HL-60 (cell line): ENCODE measurements around the gene IL31RA.

Source experiments
- DNase-seq, 2 experiments: peaks; one replicate each; pipeline ENCODE4 v3.0.0-alpha.2; 2010 to 2020; ENCODE audit warnings: low read depth in 1 of 2, low spot score in 1 of 2
- H3K27ac ChIP-seq: fragments of 250-450 bp; sonication (Bioruptor Pico); replicated peaks from 2 replicates; pipeline ENCODE4 v1.5.1; 2020; ENCODE audit warnings: mild to moderate bottlenecking, moderate library complexity
- H3K27me3 ChIP-seq: fragments of 250-450 bp; sonication (Bioruptor Pico); 2 replicates; pipeline ENCODE4 v1.5.1; 2021; ENCODE audit warnings: mild to moderate bottlenecking, moderate library complexity; ENCODE audit not compliant: insufficient read depth, poor library complexity, severe bottlenecking
- H3K4me3 ChIP-seq: replicated peaks from 2 replicates; pipeline ENCODE4 v1.5.1; 2011; ENCODE audit warnings: mild to moderate bottlenecking, control low read depth, low read length; ENCODE audit not compliant: insufficient read depth
- GABPA ChIP-seq: IDR thresholded peaks from 2 replicates; pipeline ENCODE4 v1.6.1; 2012; ENCODE audit warnings: low read depth
- POLR2AphosphoS5 ChIP-seq: IDR thresholded peaks from 2 replicates; pipeline ENCODE4 v1.6.1; 2012; ENCODE audit warnings: low read depth
- REST ChIP-seq: IDR thresholded peaks from 2 replicates; pipeline ENCODE4 v1.6.1; 2012; ENCODE audit warnings: low read depth; ENCODE audit not compliant: insufficient replicate concordance
- SPI1 ChIP-seq: IDR thresholded peaks from 2 replicates; pipeline ENCODE4 v1.6.1; 2012; ENCODE audit warnings: low read depth, mild to moderate bottlenecking, borderline replicate concordance
- TF ChIP-seq, protein P1 (sequence below): IDR thresholded peaks from one replicate; pipeline ENCODE4 v1.5.1; 2011; ENCODE audit warnings: low read length, control low read depth, inconsistent platforms; ENCODE audit not compliant: insufficient read depth

IL31RA gene

GRCh38 chr5:55911784-55912653 is 60.9 kb downstream of the IL31RA start:
- Histone ChIP-seq H3K4me3 (no peak overlapping the region), H3K27me3 (no peaks in the 10 kb centered on the region), H3K27ac (no peak overlapping the region)
- TF ChIP-seq SPI1 (no peak), GABPA (no peak), REST (no peak), POLR2AphosphoS5 (no peak)
- TF ChIP-seq, protein P1, sequence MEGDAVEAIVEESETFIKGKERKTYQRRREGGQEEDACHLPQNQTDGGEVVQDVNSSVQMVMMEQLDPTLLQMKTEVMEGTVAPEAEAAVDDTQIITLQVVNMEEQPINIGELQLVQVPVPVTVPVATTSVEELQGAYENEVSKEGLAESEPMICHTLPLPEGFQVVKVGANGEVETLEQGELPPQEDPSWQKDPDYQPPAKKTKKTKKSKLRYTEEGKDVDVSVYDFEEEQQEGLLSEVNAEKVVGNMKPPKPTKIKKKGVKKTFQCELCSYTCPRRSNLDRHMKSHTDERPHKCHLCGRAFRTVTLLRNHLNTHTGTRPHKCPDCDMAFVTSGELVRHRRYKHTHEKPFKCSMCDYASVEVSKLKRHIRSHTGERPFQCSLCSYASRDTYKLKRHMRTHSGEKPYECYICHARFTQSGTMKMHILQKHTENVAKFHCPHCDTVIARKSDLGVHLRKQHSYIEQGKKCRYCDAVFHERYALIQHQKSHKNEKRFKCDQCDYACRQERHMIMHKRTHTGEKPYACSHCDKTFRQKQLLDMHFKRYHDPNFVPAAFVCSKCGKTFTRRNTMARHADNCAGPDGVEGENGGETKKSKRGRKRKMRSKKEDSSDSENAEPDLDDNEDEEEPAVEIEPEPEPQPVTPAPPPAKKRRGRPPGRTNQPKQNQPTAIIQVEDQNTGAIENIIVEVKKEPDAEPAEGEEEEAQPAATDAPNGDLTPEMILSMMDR, result no peak
- no peak for DNase-seq

GRCh38 chr5:55913466-55914413 is 62.6 kb downstream of the IL31RA start:
- no peak for DNase-seq
- TF ChIP-seq GABPA, result no peak
- no peak overlapping the region for H3K4me3 ChIP-seq

DNA sequence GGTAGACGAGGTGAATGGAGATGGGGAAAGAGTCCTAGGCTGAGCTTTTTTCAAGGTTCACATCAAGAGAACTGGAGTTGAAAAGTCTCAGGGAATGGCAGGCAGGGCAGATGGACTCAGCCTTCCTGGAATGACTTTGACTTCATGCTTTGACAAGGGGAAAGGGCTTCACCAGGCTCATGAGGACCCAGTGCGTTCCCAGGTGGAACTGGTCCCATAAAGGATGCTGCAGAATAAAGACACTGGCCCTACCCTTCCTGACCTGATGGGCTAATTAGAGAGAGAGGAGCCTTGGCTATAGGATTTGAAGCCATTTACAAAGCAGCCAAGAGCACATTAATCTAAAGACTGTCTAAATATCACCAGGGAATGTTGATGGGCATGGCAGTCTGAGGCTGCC is 63.8 kb downstream of the IL31RA start:
- no peaks in the 10 kb centered on the region for H3K27me3 ChIP-seq
- no peak for DNase-seq
- H3K4me3 ChIP-seq, result no peak overlapping the region
- H3K27ac ChIP-seq, result no peak overlapping the region
- no peak for TF ChIP-seq REST
- no peak for TF ChIP-seq GABPA
- TF ChIP-seq SPI1, result no peak

More at GRCh38 chr5:55913466-55914413, 62.6 kb downstream of the IL31RA start:
- Histone ChIP-seq H3K27me3 (no peaks in the 10 kb centered on the region), H3K27ac (no peak overlapping the region)

GRCh38 chr5:55915783-55916182 is 64.6 kb downstream of the IL31RA start:
- H3K4me3 ChIP-seq, result no peak overlapping the region
- no peak for DNase-seq
- no peak for TF ChIP-seq POLR2AphosphoS5
- TF ChIP-seq GABPA, result no peak
- no peak for TF ChIP-seq SPI1
- TF ChIP-seq REST, result no peak
- TF ChIP-seq, protein P1, result no peak
- H3K27me3 ChIP-seq, result no peaks in the 10 kb centered on the region
- H3K27ac ChIP-seq, result no peak overlapping the region
